GM21619 (cell line): Measurements from ENCODE around the gene HOXA11.

Experiments used
- ATAC-seq: cut with Tn5 transposase; IDR thresholded peaks from one replicate; pipeline ENCODE4 v1.9.1; 2021; ENCODE audit not compliant: unreplicated experiment

Gene HOXA11

DNA sequence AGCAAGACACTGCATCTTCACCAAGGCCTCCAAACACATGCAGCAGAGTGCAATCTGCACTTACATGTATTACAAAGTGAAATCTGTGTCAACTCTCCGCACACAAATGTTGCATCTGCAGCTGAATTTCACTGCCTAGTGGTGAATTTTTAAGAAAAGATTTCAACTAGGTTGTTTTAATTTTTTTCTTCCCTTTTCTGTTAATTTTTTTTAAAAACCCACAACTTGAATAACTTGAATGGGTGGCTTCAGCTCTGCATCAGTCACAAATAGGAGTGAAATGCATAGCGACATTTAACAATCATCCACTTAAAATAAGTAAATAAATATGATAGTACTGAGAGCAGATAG, 8.9 kb upstream of the HOXA11 start:
- ATAC-seq = no peak

DNA sequence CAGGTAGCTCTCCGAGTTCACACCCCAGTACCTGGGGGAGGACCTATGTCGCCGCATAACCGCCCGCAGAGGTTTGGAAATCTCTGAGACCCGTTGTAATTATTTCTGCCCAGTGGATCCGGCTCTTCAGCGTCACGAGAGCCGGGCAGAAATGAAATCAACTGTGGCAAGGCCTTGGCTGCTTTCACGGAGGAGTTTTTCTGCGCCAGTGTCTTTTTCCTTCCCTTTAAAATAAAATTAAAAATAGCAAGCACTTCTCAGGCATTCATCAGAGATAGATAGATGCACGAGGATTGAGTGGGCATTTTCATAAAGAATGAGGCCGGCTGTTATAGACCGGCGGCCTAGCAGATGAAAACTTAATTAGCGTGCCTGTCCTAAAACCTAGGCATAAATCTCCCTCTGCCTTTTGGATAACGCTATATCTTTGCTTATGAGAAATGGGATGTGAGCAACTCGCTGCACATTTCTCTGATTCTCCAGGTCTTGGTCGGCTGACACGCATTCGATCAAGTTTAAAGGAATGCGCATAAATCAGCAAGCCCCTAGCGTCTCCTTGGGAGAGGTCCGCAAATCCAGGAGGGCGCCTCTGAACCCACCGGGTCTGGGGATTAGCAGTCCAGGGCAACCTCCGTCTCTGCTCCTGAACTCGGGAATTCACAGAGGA, 8.4 kb upstream of the HOXA11 start:
- no peak for ATAC-seq

DNA sequence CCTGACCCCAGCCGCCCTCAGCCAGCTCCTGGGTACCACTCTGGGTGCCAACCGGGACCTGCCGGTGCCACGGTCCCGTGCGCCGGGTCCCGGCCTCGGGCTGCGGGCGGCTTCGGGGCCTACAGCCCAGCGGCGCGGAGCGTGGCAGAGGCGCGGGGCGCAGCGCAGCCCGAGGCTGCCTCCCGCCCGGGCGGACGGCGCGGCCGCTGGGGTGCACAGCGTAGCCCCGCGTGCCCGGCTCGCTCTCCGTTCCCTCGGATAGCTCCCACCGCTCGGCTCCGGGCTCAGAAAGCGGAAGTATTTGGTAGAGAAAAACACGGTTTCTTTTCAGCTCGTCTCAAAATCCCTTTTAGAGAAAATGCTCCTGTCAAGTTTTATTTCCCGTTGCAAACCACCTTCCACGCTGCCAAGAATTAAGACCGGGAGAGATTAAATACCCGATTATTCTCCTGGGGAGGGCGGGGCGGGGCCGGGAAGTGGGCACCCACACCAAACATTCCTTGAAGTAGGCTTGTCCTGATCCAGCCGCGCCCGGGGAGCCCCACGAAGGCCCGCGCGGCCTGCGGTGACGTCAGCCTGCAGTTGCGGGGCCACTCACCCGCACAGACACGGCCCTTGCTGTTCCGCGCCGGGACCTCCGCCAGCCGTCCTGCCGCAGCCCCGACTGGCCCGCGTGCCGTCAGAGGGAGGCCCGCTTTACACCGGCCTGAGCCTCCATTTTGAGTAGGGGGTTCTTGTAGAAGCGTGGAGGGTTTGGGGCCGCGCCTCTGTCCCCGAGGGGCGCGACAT, 7.7 kb upstream of the HOXA11 start:
- no peak for ATAC-seq

DNA sequence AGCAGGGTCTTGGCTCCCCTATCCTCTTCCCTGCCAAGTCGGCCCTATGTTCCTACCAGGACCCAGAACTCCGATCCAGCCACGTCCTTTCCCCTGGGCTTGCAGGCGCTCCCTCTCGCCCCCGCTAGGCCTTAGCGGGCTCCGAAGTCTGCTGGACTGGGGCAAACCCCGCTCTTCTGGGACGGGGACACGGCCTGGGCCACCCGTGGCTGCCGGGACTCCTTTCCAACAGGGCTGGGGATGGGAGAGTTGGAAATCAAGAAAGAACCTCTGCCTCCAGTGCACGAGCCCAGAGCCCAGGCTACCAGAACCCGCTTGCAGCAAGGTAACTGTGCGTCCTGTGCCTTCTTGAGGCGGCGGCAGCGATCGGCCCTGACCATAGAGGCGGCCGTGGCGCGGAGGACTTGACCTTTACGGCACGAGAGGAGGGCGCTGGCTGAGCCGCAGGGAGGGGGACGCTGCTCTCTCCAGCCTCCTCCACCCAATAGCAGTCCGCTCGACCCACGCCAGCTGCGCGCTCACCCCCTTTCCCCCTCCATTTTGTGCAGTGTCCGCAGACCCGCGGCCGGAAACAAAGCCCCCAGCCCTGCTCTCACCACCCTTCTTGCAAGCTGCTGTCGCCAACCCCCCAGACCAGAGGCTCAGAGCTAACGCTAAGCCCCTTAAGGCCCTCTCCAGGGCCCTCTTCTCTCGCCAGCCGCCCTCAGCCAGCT, 7.0 kb upstream of the HOXA11 start:
- ATAC-seq = no peak

DNA sequence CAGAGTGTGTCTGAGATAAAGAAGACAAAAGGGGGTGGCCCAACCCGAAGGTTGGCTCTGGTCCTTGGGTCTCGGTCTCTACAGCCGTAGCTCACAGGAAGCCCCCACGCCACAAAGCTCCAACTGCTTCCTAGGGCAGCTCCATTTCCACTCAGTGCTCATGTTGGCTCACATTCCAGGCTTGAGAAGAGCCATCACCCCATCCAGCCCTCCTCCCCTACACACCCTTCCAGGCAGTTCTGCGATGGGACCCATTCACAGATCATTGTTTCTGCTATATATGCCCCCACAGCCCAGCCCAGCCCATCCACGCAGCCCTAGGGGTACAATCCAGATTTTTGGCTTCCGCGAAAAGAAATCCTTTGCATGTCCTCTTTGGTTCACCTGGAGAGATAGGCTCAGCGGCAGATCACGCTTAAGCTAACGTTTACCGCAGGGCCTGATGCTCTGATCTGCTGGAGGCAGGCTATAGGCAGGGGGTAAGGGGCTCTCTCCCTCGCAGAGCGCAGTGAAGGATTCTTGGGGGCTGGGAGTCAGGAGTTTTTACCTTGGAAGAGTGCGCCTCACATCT, 6.2 kb upstream of the HOXA11 start:
- ATAC-seq = no peak

DNA sequence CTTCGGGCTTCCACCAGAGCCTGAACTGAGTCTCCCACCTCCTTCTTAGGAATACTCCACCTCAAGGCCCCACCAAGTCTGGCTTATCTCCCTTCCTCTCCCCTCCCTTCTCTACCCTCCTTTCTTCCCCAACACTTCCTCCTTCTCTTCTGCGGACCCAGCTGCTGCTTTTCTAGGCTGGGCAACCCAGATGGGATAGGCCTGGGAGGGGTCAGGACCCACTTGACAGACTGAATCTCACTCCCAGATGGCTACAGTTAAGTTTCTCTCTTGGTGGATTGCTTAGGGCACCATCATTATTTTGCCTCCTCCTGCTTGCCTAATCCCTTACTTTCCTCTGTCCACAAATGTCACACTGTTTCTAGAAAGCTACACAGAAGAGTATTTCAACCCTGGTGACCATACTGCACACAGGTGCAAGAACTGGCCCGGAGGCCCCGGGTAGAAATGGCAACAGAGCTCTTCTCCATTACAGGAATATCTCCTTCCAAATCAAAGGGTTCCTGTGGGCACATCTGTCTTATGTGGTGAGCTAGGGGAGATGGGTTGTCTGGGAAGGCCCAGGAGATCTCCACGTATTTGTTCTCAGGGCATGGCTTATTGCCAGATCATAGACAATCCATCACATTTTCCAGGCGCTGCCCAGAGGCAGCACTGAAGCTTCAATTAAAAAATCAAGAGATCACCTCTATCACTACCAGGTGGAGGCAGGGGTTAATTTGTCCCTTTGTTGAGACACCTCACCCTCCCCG, 5.1 kb upstream of the HOXA11 start:
- ATAC-seq = no peak

DNA sequence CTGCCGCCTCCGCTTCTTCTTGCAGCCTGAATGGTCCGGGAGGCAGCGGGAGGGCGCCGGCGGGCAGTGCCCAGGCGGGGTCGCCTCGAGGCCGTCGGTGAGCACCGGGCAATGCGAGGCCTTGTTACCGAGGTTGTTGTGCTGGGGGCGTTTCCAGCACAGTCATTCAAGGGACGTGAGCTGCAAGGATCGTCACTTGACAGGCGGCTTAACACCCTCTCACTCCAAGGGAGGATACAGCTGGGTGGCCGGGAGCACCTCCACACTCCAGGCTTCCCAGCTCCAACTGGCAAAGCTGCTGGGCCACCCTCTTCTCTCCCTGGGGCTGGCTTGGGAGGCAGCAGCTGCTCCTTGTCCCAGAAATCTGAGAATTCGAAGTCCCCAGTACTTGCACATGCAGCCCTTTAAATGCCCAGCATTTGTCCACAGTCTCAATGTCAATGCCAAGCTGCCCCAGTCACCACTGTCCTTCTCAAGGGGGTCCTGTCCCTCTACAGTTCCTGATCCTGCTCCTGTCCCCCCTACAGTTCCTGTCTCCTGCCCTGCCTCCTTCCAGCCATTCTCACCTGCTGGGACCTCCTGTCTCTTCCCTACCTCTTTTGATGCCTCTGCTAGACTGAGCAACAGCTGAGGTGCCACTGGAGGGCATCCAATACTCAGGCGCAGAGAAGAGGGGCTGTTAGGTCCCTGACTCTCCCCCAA, 4.4 kb upstream of the HOXA11 start:
- no peak for ATAC-seq

DNA sequence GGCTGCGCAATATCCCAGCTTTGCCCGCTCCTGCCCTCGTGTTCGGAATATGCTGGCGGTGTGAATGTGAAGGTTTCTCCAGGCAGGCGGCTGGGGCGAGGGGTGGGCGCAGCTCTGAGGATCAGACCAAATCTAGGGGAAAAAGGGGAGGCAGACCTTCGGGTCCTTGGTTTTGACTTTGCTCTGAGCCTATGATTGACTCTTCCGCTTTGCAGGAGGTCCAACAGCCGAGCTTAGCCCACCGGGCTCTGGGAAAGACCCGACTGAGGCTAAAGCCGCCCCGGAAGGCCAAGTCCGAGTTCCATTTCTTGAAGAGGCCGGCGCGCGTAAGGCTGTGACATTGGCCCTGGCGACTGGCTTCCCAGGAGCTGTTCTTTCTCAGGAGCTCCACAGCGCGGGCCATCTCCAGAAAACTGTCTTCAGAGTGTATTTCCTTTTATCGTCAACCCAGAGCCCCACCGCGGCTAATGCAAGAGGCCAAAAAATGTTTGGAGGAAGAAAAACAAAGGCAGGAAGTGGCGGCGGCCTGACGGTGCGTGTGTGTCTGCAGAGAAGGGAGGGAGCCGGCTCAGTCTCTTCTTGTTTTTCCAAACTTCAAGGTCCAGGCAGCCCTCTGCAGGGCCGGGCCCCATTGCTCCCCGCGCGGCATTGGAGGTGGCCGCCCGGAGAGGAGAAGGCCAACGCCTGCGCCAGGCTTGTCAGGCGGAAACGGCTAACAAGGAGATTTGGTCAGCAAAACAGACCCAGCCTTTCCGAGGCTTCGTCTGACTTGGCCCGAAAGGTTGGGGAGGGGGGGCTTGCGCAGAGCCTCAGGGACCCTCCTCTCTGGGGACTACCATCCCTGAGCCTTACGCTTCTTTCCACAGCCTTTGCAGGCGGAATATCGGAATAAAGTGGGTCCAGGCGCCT, 3.6 kb upstream of the HOXA11 start:
- ATAC-seq = no peak

DNA sequence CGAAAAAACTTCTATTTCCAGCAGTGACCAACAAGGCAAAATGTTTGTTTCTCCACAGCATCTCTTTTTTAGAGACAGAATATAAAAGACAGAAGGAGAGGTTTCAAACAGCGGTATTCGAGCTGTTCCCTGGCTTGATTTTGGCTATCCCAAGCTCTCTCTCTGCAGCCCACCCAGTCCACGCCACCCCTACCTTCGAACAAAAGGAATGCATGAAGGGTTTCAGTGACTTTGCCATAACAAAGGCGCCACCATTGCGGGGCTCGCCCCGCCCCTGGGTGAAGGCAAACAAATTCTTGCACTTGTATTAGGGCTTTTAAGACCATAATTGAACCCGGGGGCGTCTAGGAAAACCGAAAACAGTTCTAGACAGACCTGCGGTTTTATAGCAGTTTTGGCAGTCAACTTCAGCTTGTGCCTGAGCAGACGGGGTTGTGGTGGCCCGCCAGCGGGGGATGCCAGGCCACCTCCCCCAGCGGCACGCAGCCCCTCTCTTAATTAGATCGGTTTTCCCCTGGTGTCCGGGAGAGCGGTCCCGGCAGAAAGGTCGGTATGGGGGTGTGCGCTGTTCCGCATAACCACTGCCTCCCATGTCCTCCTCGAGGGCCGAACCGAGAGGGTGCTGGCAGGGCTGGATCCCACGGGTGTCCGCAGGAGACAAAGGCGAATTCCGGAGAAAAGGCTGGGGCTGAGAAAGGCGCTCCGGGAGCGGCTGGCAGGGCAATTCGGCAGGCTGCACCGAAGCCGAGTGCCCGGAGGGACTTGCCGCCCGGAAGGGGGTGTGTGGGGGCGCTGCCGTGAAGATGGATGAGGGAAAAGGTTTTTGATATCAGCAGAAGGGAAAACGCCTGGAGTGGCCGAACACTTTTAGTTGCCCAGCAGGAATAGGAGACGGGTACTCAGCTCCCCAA, 2.7 kb upstream of the HOXA11 start:
- no peak for ATAC-seq

DNA sequence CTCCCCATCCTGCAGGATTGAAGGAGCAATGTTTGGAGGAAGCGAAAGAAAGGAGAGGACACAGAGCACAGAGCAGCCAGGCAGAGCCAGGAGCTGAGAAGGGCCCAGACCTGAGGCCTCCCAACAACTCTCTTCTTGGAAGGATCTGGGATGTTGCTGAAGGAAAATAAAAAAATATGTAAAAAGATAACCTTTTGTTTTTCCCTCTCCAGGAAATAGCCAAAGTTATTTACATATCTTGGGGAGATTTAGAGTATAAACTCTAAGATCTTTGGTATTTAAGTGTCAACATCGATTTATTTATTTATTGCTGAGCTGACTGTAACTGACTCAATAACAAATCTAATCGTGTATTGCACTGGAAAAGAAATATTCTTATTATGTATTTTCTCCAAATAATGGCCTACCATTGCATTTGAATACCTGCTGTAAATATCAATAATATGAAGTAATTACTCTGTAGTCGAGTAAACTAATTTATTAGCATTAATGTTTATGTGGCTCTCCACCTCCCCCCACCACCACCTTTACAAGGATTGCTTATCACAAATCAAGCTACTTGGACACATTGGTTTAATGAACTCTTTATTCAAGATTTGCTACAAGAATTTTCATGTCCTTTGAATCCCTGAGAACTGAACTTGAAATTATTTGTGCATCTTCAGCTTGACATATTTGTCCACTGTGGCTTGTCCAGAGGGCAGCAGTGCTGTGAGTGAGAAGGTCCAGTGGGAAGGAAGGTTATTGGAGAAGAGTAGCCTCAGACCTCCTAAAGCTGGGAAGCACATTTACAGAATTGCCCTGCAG, 1.8 kb upstream of the HOXA11 start:
- ATAC-seq = no peak

DNA sequence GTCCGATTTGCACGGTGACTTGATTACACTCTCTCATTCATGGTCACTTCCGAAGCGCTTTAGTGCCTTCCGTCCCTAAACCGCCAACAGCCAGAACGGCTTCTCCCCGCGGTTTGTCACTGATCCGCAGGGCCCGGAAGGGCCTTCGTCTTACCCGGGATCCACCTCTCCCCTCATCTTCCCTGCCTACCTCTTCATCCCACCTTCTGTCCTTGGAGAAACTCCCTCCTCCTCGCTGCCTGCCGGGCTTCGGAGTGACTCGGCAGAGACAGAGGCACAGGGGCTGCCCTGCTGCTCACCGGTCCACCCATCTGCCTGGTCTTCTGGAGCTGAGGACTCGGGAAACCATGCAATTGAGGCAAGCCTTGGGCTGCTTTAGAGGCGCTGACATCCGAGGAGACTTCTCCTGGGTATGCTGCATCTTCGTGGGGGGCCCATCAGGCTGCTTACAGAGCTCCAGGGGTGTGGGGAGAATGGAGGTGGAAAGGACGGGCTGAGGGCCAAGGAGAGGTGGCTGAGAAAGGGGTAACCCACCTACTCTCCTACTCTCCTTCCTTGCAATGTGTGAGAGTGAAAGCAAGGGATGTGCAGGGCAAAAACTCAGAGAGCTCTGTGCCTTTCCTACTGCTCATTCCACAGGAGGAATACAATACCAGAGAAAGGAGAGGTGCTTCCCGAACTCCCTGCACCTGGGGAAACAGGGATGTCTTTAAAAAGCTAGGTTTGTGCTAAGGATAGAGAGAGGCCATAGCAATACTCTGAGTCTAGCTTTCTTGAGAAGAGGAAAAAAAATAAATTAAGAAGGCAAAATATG, 1.0 kb upstream of the HOXA11 start:
- no peak for ATAC-seq

DNA sequence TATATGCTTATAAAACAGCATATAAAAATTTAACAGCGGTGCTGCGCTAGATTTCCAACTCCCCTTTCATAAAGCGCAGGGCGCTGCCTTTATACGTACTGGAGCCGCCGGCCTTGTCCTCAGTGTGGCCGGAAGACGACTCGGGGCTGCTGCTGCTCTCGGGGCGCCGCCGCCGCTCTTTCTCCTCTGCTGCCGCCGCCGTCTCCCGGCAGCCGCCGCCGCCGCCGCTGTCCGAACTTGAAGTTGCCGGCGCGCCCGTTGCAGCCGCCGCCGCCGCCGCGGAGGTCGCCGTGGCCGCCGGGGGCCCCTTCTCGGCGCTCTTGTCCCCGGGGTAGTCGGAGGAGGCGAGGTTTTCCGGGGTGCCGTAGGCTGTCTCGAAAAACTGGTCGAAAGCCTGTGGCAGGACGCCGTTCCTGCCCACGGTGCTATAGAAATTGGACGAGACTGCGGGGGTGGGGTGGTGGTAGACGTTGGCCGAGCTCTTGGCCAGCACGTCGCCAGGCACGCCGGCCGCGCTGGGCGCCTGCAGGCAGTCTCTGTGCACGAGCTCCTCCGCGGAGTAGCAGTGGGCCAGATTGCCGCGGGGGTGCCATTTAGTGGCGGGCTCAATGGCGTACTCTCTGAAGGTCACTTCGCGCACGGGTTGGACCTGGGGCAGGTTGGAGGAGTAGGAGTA, 557 bp downstream of the HOXA11 start:
- no peak for ATAC-seq

DNA sequence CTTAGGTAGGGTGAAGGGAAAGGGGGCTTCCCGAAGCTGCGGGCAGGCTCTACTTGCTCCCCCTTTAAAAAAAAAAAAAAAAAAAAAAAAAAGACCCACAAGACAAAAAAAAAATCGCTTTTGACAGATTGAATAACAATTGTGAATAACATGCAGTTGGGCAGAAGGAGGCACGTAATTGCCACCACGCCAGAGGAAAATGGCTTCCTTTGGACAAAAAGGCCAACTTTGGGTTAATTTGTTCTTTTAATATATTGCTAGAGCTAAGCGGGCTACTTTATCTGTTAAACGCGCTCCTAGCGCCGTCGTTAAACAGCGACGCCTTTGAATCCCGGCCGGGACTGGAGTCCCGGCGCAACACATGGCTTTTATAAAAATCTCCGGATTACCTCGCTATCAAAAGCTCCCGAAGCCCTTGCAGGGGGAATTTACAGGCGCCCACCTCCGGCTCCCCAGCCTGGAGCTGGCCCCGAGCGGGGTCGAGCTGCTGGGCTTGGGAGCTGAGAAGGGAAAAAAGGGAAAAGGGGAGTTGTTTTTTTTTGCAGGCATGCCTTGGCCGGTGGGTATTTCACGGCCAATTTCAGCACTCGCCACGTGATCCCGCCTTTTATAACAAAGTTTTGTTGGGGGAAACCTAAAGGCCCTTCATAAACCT, 1.2 kb downstream of the HOXA11 start:
- ATAC-seq = no peak

DNA sequence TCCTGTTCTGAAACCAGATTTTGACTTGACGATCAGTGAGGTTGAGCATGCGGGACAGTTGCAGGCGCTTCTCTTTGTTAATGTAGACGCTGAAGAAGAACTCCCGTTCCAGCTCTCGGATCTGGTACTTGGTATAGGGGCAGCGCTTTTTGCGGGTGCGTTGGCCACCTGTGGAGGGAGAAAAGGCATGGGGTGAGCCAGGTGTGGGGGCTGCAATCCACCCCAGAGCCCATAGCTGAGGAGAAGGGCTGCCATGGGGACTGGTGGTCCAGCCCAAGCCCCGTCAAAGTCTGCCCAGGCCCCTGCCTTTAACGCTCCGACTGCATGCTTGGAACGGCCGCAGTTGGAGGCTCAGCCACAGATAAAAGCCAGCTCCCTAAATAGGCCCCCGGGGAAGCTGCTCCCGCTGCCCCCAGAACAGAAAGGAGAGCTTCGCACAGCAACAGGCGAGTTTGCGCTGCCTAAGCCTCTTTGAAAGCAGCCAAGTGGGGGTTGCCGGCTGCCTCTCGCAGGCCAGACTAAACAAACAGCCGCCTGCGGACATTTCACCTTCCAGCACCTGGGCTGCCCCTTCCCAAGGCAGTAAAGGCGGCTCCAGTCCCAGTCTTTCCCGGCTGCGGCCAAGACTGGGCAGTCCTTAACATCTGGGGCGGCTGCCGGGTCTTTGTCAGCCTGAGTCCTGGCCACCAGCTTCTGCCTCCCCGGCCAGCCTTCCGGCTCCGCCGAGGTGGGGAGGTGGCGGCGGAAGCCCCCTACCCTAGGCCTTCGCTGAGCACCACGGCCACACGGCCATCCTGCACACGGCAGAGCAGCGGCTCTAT, 2.0 kb downstream of the HOXA11 start:
- ATAC-seq = no peak

DNA sequence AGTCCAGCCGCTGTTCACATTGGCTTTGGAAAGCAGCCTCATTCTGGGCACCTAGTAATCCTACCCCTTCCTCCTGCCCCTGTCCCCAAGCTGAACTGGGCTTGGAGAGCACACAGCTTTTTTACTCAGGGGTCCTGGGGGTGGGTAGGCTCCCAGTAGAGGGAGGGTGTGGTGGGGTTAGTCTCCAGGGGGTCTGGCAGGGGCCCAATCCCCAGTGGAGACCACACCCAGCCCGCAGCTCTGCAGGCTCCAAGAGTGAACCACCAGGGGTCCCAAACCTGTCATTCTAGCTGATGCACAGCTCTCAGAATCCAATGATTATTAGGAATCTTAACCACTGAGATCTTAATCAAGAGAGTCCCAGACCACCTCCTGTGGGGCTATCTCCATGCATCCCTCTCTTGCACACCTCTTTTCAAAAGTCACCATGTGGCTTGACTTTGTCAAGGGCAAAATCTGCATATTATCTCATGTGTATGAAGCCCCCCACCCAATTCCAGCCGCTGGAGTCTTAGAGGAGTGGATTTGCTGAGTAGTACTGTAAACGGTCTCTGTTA, 2.7 kb downstream of the HOXA11 start:
- ATAC-seq = no peak
